Stimulated activated CD4-positive, alpha-beta T cell treated with anti-CD3 and anti-CD28 coated beads, TNF-alpha, amount 100 ng/mL, for 1 hour (primary cell): ENCODE results near the gene IFNG-AS1.

ENCODE experiments used
- DNase-seq, 3 donors: peaks; one replicate each; pipeline ENCODE4 v3.0.0-alpha.2; 2020; ENCODE audit warnings: low read depth in 3 of 3, low spot score in 1 of 3

The IFNG-AS1 gene

GRCh38 chr12:68034567-68034966, 45.3 kb downstream of the IFNG-AS1 start:
- DNase-seq = no peak

- no peak for DNase-seq
Observed at GRCh38 chr12:68036642-68037041, 47.4 kb downstream of the IFNG-AS1 start.

- DNase-seq = no peak
Observed at GRCh38 chr12:68037616-68038255, 48.5 kb downstream of the IFNG-AS1 start.

GRCh38 chr12:68038650-68039049, 49.4 kb downstream of the IFNG-AS1 start:
- DNase-seq = no peak

- peak; percentile 35 to 38 (median 35) for DNase-seq
Observed at GRCh38 chr12:68040450-68041075, 51.3 kb downstream of the IFNG-AS1 start.

GRCh38 chr12:68042212-68042699, 53.0 kb downstream of the IFNG-AS1 start:
- no peak for DNase-seq

- DNase-seq = no peak
Observed at GRCh38 chr12:68043435-68043834, 54.2 kb downstream of the IFNG-AS1 start.

- no peak for DNase-seq
Observed at GRCh38 chr12:68048648-68049297, 59.5 kb downstream of the IFNG-AS1 start.

- DNase-seq = no peak
Observed at GRCh38 chr12:68056300-68056699, 67.1 kb downstream of the IFNG-AS1 start.

- no peak for DNase-seq
Observed at GRCh38 chr12:68063900-68064590, 74.8 kb downstream of the IFNG-AS1 start.

- DNase-seq = no peak
Observed at GRCh38 chr12:68065163-68065562, 75.9 kb downstream of the IFNG-AS1 start.

GRCh38 chr12:68065687-68066086, 76.4 kb downstream of the IFNG-AS1 start:
- DNase-seq = no peak

GRCh38 chr12:68067762-68068376, 78.6 kb downstream of the IFNG-AS1 start:
- DNase-seq = no peak

- DNase-seq = no peak
Observed at GRCh38 chr12:68069275-68069674, 80.0 kb downstream of the IFNG-AS1 start.
